ENCODE measurements around the gene DMXL2.
A peak's percentile ranks its signal among the peaks of the same experiment; 100 is the strongest.

DMXL2 gene

GRCh38 chr15:51558411-51558810 lies 64.2 kb downstream of the DMXL2 start:
- Histone ChIP-seq H3K4me3 (ENCODE audit: control insufficient read depth in 1 of 7, extremely low read depth in 1 of 7, insufficient read depth in 4 of 7, low read depth in 2 of 7, low read length in 6 of 7) (no peak overlapping the region), H3K27me3 (replicated peaks in 2 of 5; ENCODE audit: control insufficient read depth in 4 of 5, insufficient read depth in 5 of 5, low read length in 4 of 5) (no peaks in the 10 kb centered on the region), H3K4me1 (ENCODE audit: control extremely low read depth in 1 of 4, control insufficient read depth in 4 of 4, insufficient read depth in 4 of 4, low read length in 3 of 4) (no peaks in the 10 kb centered on the region), H3K36me3 (ENCODE audit: control insufficient read depth in 4 of 4, insufficient read depth in 4 of 4, low read length in 3 of 4) (peaks cover 0 to 9% (median under 1%) of the 10 kb centered on the region in 4 experiments), H3K27ac (ENCODE audit: insufficient read depth in 1 of 2, low read depth in 1 of 2, low read length in 2 of 2, poor library complexity in 1 of 2, severe bottlenecking in 2 of 2) (no peak overlapping the region), H3K9me3 (ENCODE audit: control extremely low read depth in 1 of 5, control insufficient read depth in 4 of 5, insufficient read depth in 2 of 5, low read depth in 1 of 5, low read length in 4 of 5) (no peaks in the 10 kb centered on the region)
- no peak for DNase-seq
- CTCF ChIA-PET, result no interaction called here
- 90% methylated on average over 1 of the region's 3 CpGs for WGBS (ENCODE audit: insufficient coverage)
- POLR2A ChIA-PET, result no interaction called here

- Histone ChIP-seq H3K27me3 (replicated peaks in 2 of 5; ENCODE audit: control insufficient read depth in 4 of 5, insufficient read depth in 5 of 5, low read length in 4 of 5) (no peaks in the 10 kb centered on the region), H3K9me3 (ENCODE audit: control extremely low read depth in 1 of 5, control insufficient read depth in 4 of 5, insufficient read depth in 2 of 5, low read depth in 1 of 5, low read length in 4 of 5) (no peaks in the 10 kb centered on the region), H3K27ac (ENCODE audit: insufficient read depth in 1 of 2, low read depth in 1 of 2, low read length in 2 of 2, poor library complexity in 1 of 2, severe bottlenecking in 2 of 2) (no peak overlapping the region), H3K4me3 (ENCODE audit: control insufficient read depth in 1 of 7, extremely low read depth in 1 of 7, insufficient read depth in 4 of 7, low read depth in 2 of 7, low read length in 6 of 7) (no peak overlapping the region), H3K36me3 (ENCODE audit: control insufficient read depth in 4 of 4, insufficient read depth in 4 of 4, low read length in 3 of 4) (no peaks in the 10 kb centered on the region), H3K4me1 (ENCODE audit: control extremely low read depth in 1 of 4, control insufficient read depth in 4 of 4, insufficient read depth in 4 of 4, low read length in 3 of 4) (no peaks in the 10 kb centered on the region)
- ChIA-PET CTCF (interaction anchor here (1.0 kb wide), 1 partner anchor 19 kb away, joined by 3 read pairs; no protein-coding TSS in a partner anchor), POLR2A (no interaction called here)
- 100% methylated on average over 2 of the region's 2 CpGs for WGBS (ENCODE audit: insufficient coverage)
- DNase-seq, result no peak
Measured at GRCh38 chr15:51550841-51551240, 71.7 kb downstream of the DMXL2 start.

DNA sequence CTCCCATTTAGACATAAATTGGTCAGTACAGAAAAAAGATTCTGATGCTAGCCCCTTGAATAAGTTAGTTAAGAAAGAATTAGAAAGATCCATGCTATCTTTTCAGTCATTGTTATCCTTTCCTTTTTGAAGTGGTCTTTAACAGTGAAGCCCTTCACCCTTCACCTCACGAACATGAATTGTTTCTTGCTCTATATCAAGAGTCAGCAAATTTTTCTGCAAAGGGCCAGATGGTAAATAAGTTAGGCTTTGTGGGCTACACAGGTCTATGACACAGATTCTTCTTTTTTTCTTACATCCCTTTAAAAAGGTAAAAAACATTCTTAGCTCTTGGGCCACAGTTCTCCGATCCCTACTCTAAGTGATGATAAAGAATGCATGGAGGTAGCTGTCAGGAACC lies 74.9 kb downstream of the DMXL2 start:
- DNase-seq, result no peak
- no peaks in the 10 kb centered on the region for H3K27me3 ChIP-seq (replicated peaks in 2 of 5; ENCODE audit: control insufficient read depth in 4 of 5, insufficient read depth in 5 of 5, low read length in 4 of 5)
- H3K4me3 ChIP-seq (ENCODE audit: control insufficient read depth in 1 of 7, extremely low read depth in 1 of 7, insufficient read depth in 4 of 7, low read depth in 2 of 7, low read length in 6 of 7), result no peak overlapping the region
- H3K4me1 ChIP-seq (ENCODE audit: control extremely low read depth in 1 of 4, control insufficient read depth in 4 of 4, insufficient read depth in 4 of 4, low read length in 3 of 4), result no peaks in the 10 kb centered on the region
- no peaks in the 10 kb centered on the region for H3K9me3 ChIP-seq (ENCODE audit: control extremely low read depth in 1 of 5, control insufficient read depth in 4 of 5, insufficient read depth in 2 of 5, low read depth in 1 of 5, low read length in 4 of 5)
- no peak overlapping the region for H3K27ac ChIP-seq (ENCODE audit: insufficient read depth in 1 of 2, low read depth in 1 of 2, low read length in 2 of 2, poor library complexity in 1 of 2, severe bottlenecking in 2 of 2)
- WGBS (ENCODE audit: insufficient coverage), result 83% methylated on average over 1 of the region's 2 CpGs
- ChIA-PET CTCF (no interaction called here), POLR2A (no interaction called here)
- H3K36me3 ChIP-seq (ENCODE audit: control insufficient read depth in 4 of 4, insufficient read depth in 4 of 4, low read length in 3 of 4), result no peaks in the 10 kb centered on the region

DNA sequence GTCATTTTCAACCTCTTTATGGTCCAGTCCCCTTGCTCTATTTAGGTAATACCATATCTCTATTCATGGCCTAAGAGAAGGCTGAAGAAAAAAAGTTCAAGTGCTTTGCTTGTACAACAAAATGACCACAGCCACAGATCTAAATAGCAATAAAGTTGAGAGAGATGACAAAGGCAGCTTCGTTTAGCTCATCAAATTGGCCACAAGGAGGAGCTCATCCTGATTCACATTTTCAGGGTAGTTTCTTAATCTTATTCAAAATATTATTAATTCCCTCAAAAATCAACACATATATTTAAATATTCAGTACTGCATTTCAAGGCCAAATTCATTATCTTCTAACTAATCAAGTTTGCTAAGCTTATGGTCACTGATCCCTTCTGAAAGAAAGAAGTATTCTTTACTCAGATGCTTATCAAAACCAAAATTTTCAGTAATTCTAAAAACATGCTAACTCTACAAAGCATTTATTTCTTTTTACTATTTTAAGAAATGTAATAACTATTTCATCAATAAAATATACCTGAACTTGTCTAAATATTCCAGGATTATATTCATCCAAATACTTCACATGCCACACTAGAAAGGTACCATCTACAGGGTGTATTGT lies 85.5 kb downstream of the DMXL2 start:
- ChIA-PET CTCF (interaction anchor here (0.5 to 2.1 kb wide), 8 partner anchors 9 to 1511 kb away, joined by 3 to 7 read pairs (median 4); partner anchors contain the start of gene DMXL2), POLR2A (no interaction called here)
- no peaks in the 10 kb centered on the region for H3K4me1 ChIP-seq (ENCODE audit: control extremely low read depth in 1 of 4, control insufficient read depth in 4 of 4, insufficient read depth in 4 of 4, low read length in 3 of 4)
- H3K27ac ChIP-seq (ENCODE audit: insufficient read depth in 1 of 2, low read depth in 1 of 2, low read length in 2 of 2, poor library complexity in 1 of 2, severe bottlenecking in 2 of 2), result no peak overlapping the region
- peaks cover 0 to 6% (median 2%) of the 10 kb centered on the region in 5 experiments for H3K9me3 ChIP-seq (ENCODE audit: control extremely low read depth in 1 of 5, control insufficient read depth in 4 of 5, insufficient read depth in 2 of 5, low read depth in 1 of 5, low read length in 4 of 5)
- no peaks in the 10 kb centered on the region for H3K27me3 ChIP-seq (replicated peaks in 2 of 5; ENCODE audit: control insufficient read depth in 4 of 5, insufficient read depth in 5 of 5, low read length in 4 of 5)
- peaks cover 2 to 9% (median 6%) of the 10 kb centered on the region in 4 experiments for H3K36me3 ChIP-seq (ENCODE audit: control insufficient read depth in 4 of 4, insufficient read depth in 4 of 4, low read length in 3 of 4)
- no peak overlapping the region for H3K4me3 ChIP-seq (ENCODE audit: control insufficient read depth in 1 of 7, extremely low read depth in 1 of 7, insufficient read depth in 4 of 7, low read depth in 2 of 7, low read length in 6 of 7)
- 10% methylated on average over 1 of the region's 1 CpG for WGBS (ENCODE audit: insufficient coverage)
- DNase-seq, result peak; percentile 9 to 46 (median 41)

DNA sequence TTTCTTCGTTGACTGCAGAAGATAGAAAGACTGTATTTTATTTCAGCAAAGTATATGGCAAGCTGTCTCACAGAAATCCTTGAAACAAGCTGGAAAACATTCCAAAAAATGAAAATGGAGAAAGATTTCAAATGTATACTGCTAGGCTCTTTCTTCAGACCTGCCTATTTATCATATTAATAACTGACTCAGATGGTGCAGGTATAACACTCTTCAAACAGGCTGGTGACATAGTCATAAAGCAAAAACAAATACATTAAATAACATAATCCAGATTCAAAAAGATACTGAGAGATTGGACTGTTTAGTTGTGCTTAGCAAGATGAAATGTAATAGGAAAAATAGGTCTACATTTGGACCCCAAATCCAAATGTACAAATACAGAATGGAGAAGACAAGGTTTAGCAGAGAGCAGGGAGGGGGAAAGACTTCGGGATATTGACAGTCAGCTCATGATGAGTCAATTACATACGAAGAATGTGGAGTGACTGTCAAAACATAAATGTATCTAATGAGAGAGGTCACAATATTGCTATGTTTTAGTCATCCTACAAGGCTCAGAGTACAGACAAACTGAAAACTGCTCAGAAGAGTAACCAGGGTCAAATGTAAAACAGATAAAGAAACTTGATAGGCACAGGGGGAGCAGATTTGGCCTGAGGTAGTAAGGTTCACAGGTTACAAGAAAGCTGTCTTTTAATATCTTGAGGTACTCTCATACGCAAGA lies 88.7 kb downstream of the DMXL2 start:
- ChIA-PET CTCF (interaction anchor here (0.6 kb wide), 1 partner anchor 9 kb away, joined by 4 read pairs; no protein-coding TSS in a partner anchor), POLR2A (no interaction called here)

GRCh38 chr15:51526955-51527354 lies 95.6 kb downstream of the DMXL2 start:
- WGBS (ENCODE audit: insufficient coverage), result 94% methylated on average over 3 of the region's 5 CpGs
- H3K4me1 ChIP-seq (ENCODE audit: control extremely low read depth in 1 of 4, control insufficient read depth in 4 of 4, insufficient read depth in 4 of 4, low read length in 3 of 4), result no peaks in the 10 kb centered on the region
- ChIA-PET CTCF (no interaction called here), POLR2A (no interaction called here)
- H3K36me3 ChIP-seq (ENCODE audit: control insufficient read depth in 4 of 4, insufficient read depth in 4 of 4, low read length in 3 of 4), result peaks cover 5 to 38% (median 7%) of the 10 kb centered on the region in 4 experiments
- no peak overlapping the region for H3K4me3 ChIP-seq (ENCODE audit: control insufficient read depth in 1 of 7, extremely low read depth in 1 of 7, insufficient read depth in 4 of 7, low read depth in 2 of 7, low read length in 6 of 7)
- H3K9me3 ChIP-seq (ENCODE audit: control extremely low read depth in 1 of 5, control insufficient read depth in 4 of 5, insufficient read depth in 2 of 5, low read depth in 1 of 5, low read length in 4 of 5), result peaks cover 0 to 20% (median 3%) of the 10 kb centered on the region in 5 experiments
- no peak overlapping the region for H3K27ac ChIP-seq (ENCODE audit: insufficient read depth in 1 of 2, low read depth in 1 of 2, low read length in 2 of 2, poor library complexity in 1 of 2, severe bottlenecking in 2 of 2)
- no peak for DNase-seq
- no peaks in the 10 kb centered on the region for H3K27me3 ChIP-seq (replicated peaks in 2 of 5; ENCODE audit: control insufficient read depth in 4 of 5, insufficient read depth in 5 of 5, low read length in 4 of 5)

More for the DNA sequence above, 88.7 kb downstream of the DMXL2 start:
- no peaks in the 10 kb centered on the region for H3K27me3 ChIP-seq (replicated peaks in 2 of 5; ENCODE audit: control insufficient read depth in 4 of 5, insufficient read depth in 5 of 5, low read length in 4 of 5)
- no peaks in the 10 kb centered on the region for H3K4me1 ChIP-seq (ENCODE audit: control extremely low read depth in 1 of 4, control insufficient read depth in 4 of 4, insufficient read depth in 4 of 4, low read length in 3 of 4)
- no peak overlapping the region for H3K27ac ChIP-seq (ENCODE audit: insufficient read depth in 1 of 2, low read depth in 1 of 2, low read length in 2 of 2, poor library complexity in 1 of 2, severe bottlenecking in 2 of 2)
- DNase-seq, result no peak
- peaks cover 0 to 12% (median 2%) of the 10 kb centered on the region in 5 experiments for H3K9me3 ChIP-seq (ENCODE audit: control extremely low read depth in 1 of 5, control insufficient read depth in 4 of 5, insufficient read depth in 2 of 5, low read depth in 1 of 5, low read length in 4 of 5)
- H3K36me3 ChIP-seq (ENCODE audit: control insufficient read depth in 4 of 4, insufficient read depth in 4 of 4, low read length in 3 of 4), result peaks cover 2 to 17% (median 8%) of the 10 kb centered on the region in 4 experiments
- H3K4me3 ChIP-seq (ENCODE audit: control insufficient read depth in 1 of 7, extremely low read depth in 1 of 7, insufficient read depth in 4 of 7, low read depth in 2 of 7, low read length in 6 of 7), result no peak overlapping the region
- WGBS (ENCODE audit: insufficient coverage), result 100% methylated on average over 2 of the region's 4 CpGs

DNA sequence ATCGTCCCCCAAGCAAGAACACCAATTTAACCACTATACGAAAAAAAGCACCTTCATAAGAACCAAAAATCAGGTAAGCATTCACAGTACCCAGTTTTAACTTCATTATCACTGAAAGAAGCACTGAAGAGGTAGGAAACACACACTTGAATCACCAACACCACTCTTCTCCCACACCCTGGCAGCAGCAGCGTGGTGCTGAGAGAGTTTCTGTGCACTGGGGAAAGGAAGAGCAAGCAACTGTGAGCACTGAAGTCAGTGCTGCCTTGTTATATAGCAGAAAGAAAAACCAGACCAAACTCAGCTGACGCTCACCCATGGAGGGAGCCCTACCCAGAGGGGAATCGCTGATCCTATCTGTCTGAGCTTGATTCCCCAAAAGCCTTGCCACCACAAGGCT lies 98.2 kb downstream of the DMXL2 start:
- no peaks in the 10 kb centered on the region for H3K27me3 ChIP-seq (replicated peaks in 2 of 5; ENCODE audit: control insufficient read depth in 4 of 5, insufficient read depth in 5 of 5, low read length in 4 of 5)
- no peaks in the 10 kb centered on the region for H3K4me1 ChIP-seq (ENCODE audit: control extremely low read depth in 1 of 4, control insufficient read depth in 4 of 4, insufficient read depth in 4 of 4, low read length in 3 of 4)
- CTCF ChIA-PET, result no interaction called here
- H3K4me3 ChIP-seq (ENCODE audit: control insufficient read depth in 1 of 7, extremely low read depth in 1 of 7, insufficient read depth in 4 of 7, low read depth in 2 of 7, low read length in 6 of 7), result no peak overlapping the region
- no peak for DNase-seq
- H3K9me3 ChIP-seq (ENCODE audit: control extremely low read depth in 1 of 5, control insufficient read depth in 4 of 5, insufficient read depth in 2 of 5, low read depth in 1 of 5, low read length in 4 of 5), result peaks cover 0 to 14% (median 2%) of the 10 kb centered on the region in 5 experiments
- POLR2A ChIA-PET, result no interaction called here
- 100% methylated on average over 3 of the region's 5 CpGs for WGBS (ENCODE audit: insufficient coverage)
- H3K36me3 ChIP-seq (ENCODE audit: control insufficient read depth in 4 of 4, insufficient read depth in 4 of 4, low read length in 3 of 4), result peaks cover 3 to 31% (median 8%) of the 10 kb centered on the region in 4 experiments
- no peak overlapping the region for H3K27ac ChIP-seq (ENCODE audit: insufficient read depth in 1 of 2, low read depth in 1 of 2, low read length in 2 of 2, poor library complexity in 1 of 2, severe bottlenecking in 2 of 2)
